Osteoblast (primary cell): ENCODE measurements around the gene RUNDC1. TPM values are rescaled to one million over a fixed set of nuclear protein-coding genes. Genes with fewer than 3 reads are reported as not detected.
"Not testable (repeated sequence)": the region's sequence is repeated elsewhere in the genome, so short reads cannot be mapped to it uniquely, and the experiment has no call there.

ENCODE experiments used
- DNase-seq: peaks from one replicate; pipeline ENCODE4 v3.0.0; 2011; ENCODE audit warnings: low spot score, mixed read lengths; ENCODE audit not compliant: insufficient read length; ENCODE audit errors: missing footprints
- H2AFZ ChIP-seq: 2 replicates; pipeline ENCODE4 v1.6.0; 2011; ENCODE audit warnings: mild to moderate bottlenecking, low read length
- H3K27ac ChIP-seq: 2 replicates; pipeline ENCODE4 v1.5.1; 2011; ENCODE audit warnings: mild to moderate bottlenecking, low read depth, low read length, moderate library complexity
- H3K27me3 ChIP-seq: 2 replicates; pipeline ENCODE4 v1.6.0; 2012; ENCODE audit warnings: mild to moderate bottlenecking, control low read depth, inconsistent platforms, low read length, moderate library complexity; ENCODE audit not compliant: insufficient read depth
- H3K36me3 ChIP-seq: 2 replicates; pipeline ENCODE4 v1.5.1; 2011; ENCODE audit warnings: mild to moderate bottlenecking, low read length, control low read depth, moderate library complexity; ENCODE audit not compliant: insufficient read depth
- H3K4me1 ChIP-seq: 2 replicates; pipeline ENCODE4 v1.5.1; 2011; ENCODE audit warnings: mild to moderate bottlenecking, low read length, control low read depth, moderate library complexity; ENCODE audit not compliant: insufficient read depth
- H3K4me2 ChIP-seq: 2 replicates; pipeline ENCODE4 v1.6.0; 2011; ENCODE audit warnings: mild to moderate bottlenecking, low read length; ENCODE audit not compliant: insufficient read depth
- H3K4me3 ChIP-seq: fragments of 200-600 bp; sonication (generic); 3 replicates; pipeline ENCODE4 v1.5.1; 2012; ENCODE audit warnings: mild to moderate bottlenecking, low read length, inconsistent platforms; ENCODE audit not compliant: insufficient read depth
- H3K79me2 ChIP-seq: 2 replicates; pipeline ENCODE4 v1.6.0; 2012; ENCODE audit warnings: mild to moderate bottlenecking, low read length, control low read depth, inconsistent platforms; ENCODE audit not compliant: insufficient read depth
- H3K9me3 ChIP-seq: 2 replicates; pipeline ENCODE4 v1.5.1; 2011; ENCODE audit warnings: low read depth, low read length, control low read depth
- H4K20me1 ChIP-seq: 2 replicates; pipeline ENCODE4 v1.6.0; 2012; ENCODE audit warnings: mild to moderate bottlenecking, low read length, control low read depth; ENCODE audit not compliant: insufficient read depth
- CTCF ChIP-seq: IDR thresholded peaks from 2 replicates; pipeline ENCODE4 v1.5.1; 2011; ENCODE audit warnings: mild to moderate bottlenecking, low read depth, low read length, moderate library complexity; ENCODE audit errors: extremely low read depth
- total RNA-seq: library from RNA; depleted of rRNA; stranded (reverse); fragments of >200 nt; gene quantifications from 2 replicates; pipeline ENCODE4 v1.2.3, GENCODE V29; 2012

Gene RUNDC1
- total RNA-seq, 1 donor: 10.1 TPM

GRCh38 chr17:42997390-42997983 is 17.1 kb downstream of the RUNDC1 start:
- peak overlapping the region; percentile 32 for H3K27ac ChIP-seq
- peaks cover 22% of the 10 kb centered on the region for H4K20me1 ChIP-seq
- H3K4me2 ChIP-seq: peak overlapping the region; percentile 92
- H3K4me3 ChIP-seq: peak overlapping the region; percentile 61
- H2AFZ ChIP-seq: peak overlapping the region; percentile 58
- H3K4me1 ChIP-seq: peaks cover 30% of the 10 kb centered on the region
- H3K79me2 ChIP-seq: peaks cover 32% of the 10 kb centered on the region
- H3K36me3 ChIP-seq: peaks cover 39% of the 10 kb centered on the region
- H3K9me3 ChIP-seq: no peaks in the 10 kb centered on the region
- no peaks in the 10 kb centered on the region for H3K27me3 ChIP-seq
- TF ChIP-seq CTCF: no peak
- no peak for DNase-seq

GRCh38 chr17:42997984-42998938 is 17.9 kb downstream of the RUNDC1 start, which contains the start of gene RPL27:
Gene RPL27 (plus strand): TSS chr17:42998419. CDS start chr17:42998751, 332 bp downstream.
- TF ChIP-seq CTCF: peak; percentile 86
- DNase-seq: peak; percentile 92
- Histone ChIP-seq H3K4me3 (peak within 1 kb of the TSS; percentile 92), H2AFZ (peak within 1 kb of the TSS; percentile 62), H3K9me3 (no peaks in the 10 kb centered on the region), H4K20me1 (peaks cover 24% of the 10 kb centered on the region), H3K36me3 (peaks cover 39% of the 10 kb centered on the region), H3K79me2 (peaks cover 30% of the 10 kb centered on the region), H3K4me2 (peak within 1 kb of the TSS; percentile 92), H3K27ac (peak within 1 kb of the TSS; percentile 94), H3K27me3 (no peaks in the 10 kb centered on the region), H3K4me1 (peaks cover 32% of the 10 kb centered on the region)

GRCh38 chr17:42999003-42999525 is 18.7 kb downstream of the RUNDC1 start:
- H3K27me3 ChIP-seq: no peaks in the 10 kb centered on the region
- peaks cover 39% of the 10 kb centered on the region for H3K4me1 ChIP-seq
- H3K27ac ChIP-seq: peak overlapping the region; percentile 94
- no peaks in the 10 kb centered on the region for H3K9me3 ChIP-seq
- peak overlapping the region; percentile 92 for H3K4me3 ChIP-seq
- peak overlapping the region; percentile 82 for H3K4me2 ChIP-seq
- no peak for TF ChIP-seq CTCF
- H3K36me3 ChIP-seq: peaks cover 39% of the 10 kb centered on the region
- no peak overlapping the region for H2AFZ ChIP-seq
- DNase-seq: no peak
- H4K20me1 ChIP-seq: peaks cover 30% of the 10 kb centered on the region
- H3K79me2 ChIP-seq: peaks cover 27% of the 10 kb centered on the region

GRCh38 chr17:43000894-43001293 is 20.5 kb downstream of the RUNDC1 start:
- peaks cover 43% of the 10 kb centered on the region for H3K4me1 ChIP-seq
- peaks cover 27% of the 10 kb centered on the region for H3K79me2 ChIP-seq
- not testable (repeated sequence) for H3K27me3 ChIP-seq, H3K4me2 ChIP-seq, H3K4me3 ChIP-seq, H3K9me3 ChIP-seq, H2AFZ ChIP-seq, DNase-seq
- H4K20me1 ChIP-seq: peaks cover 30% of the 10 kb centered on the region
- H3K36me3 ChIP-seq: peaks cover 39% of the 10 kb centered on the region
- peak overlapping the region; percentile 19 for H3K27ac ChIP-seq
